ENCODE data around the gene METTL15. TPM values are rescaled to one million over a fixed set of nuclear protein-coding genes. Genes with fewer than 3 reads are reported as not detected.

The METTL15 gene
- polyA plus RNA-seq, 2 of the 4 experiments (the other 2 are of a cell fraction), result 9.5 to 23.5 TPM

DNA sequence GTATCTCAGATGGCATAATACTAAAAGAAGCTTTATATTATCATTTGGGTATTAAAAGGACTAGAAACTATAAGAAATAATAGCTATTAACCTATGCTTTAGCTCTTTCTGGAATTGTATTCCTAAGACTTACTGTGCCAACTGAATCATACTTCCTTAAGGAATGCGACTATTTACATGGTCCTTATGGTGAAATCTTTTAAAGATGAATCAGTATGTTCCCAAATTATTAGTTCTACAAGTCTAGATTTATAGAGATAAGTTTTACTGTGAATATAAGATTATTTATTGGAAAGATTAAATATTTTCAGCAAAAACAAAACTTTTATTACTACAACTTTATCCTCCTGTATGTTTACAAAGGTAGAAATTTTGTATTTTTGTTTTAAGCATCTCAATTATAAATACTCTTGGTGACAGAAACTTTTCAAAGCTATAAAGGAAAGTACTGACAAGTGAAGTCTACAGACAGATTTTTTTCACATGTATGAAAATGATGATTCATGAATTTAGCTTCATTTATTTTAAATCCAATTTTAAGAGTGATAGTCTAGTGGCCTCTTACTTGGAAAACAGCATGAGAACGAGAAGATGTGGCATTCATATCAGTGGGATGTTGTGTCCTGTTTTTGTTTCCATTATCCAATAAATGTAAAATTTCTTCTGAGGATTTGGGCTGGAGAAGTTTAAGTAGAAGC is 18.0 kb upstream of the METTL15 start:
- FAIRE-seq, result peak; percentile 88
- ATAC-seq, result peak in 1 of 2 experiments; percentile 74; a peak in 4 of 6 replicates
- ChIA-PET POLR2A (interaction anchor here (0.9 kb wide), 1 partner anchor 18 kb away, joined by 4 read pairs; no protein-coding TSS in a partner anchor), CTCF (interaction anchor here (1.1 to 1.6 kb wide), 4 partner anchors 14 to 388 kb away, joined by 3 to 5 read pairs (median 4); no protein-coding TSS in a partner anchor)
- peaks cover 35% of the 10 kb centered on the region for H3K4me1 ChIP-seq
- 43% methylated on average over 2 of the region's 2 CpGs for WGBS (ENCODE audit: missing lambda C conversion rate)
- H3K9me3 ChIP-seq, result no peaks in the 10 kb centered on the region
- no peak overlapping the region for H3K4me3 ChIP-seq
- no peak for DNase-seq (ENCODE audit: low read depth in 1 of 2, low spot score in 1 of 2)
- TF ChIP-seq HOXA7 (CRISPR knock-in tag; IDR thresholded peaks at IDR 0.05) (no peak), NFE2L2 (conservative IDR thresholded peaks at IDR 0.05; ENCODE audit: low read length) (no peak), HOXB5 (CRISPR knock-in tag; IDR thresholded peaks at IDR 0.05) (no peak), EP300 (IDR thresholded peaks at IDR 0.05) (no peak), CEBPB (IDR thresholded peaks at IDR 0.05) (peak in 1 of 2 experiments; percentile 16; a peak in 1 of 4 replicates), BHLHE40 (IDR thresholded peaks at IDR 0.05; ENCODE audit: low read depth, low read length) (no peak), RFX5 (IDR thresholded peaks at IDR 0.05) (no peak), GATA3 (IDR thresholded peaks at IDR 0.05; ENCODE audit: borderline replicate concordance) (peak; percentile 57; the same call in 1 of the 2 replicates), HEYL (CRISPR knock-in tag; IDR thresholded peaks at IDR 0.05) (no peak), MAFK (IDR thresholded peaks at IDR 0.05; ENCODE audit: partially characterized antibody) (peak; percentile 85), TP53 (CRISPR knock-in tag; IDR thresholded peaks at IDR 0.05) (no peak), FOSL2 (IDR thresholded peaks at IDR 0.05) (0 out of 2 replicates have a peak, but pooled peaks have one; percentile 24), FOSL2 (CRISPR knock-in tag; IDR thresholded peaks at IDR 0.05) (peak; percentile 57), TFCP2L1 (CRISPR knock-in tag; IDR thresholded peaks at IDR 0.05) (no peak), SMC3 (IDR thresholded peaks at IDR 0.05) (no peak), RNF2 (IDR thresholded peaks at IDR 0.05; ENCODE audit: borderline replicate concordance, low read depth) (no peak), CHD2 (IDR thresholded peaks at IDR 0.05; ENCODE audit: low read length, partially characterized antibody) (no peak), MYC (IDR thresholded peaks at IDR 0.05; ENCODE audit: borderline replicate concordance, low read length) (no peak), CBX8 (IDR thresholded peaks at IDR 0.05) (no peak), JUNB (IDR thresholded peaks at IDR 0.05) (peak; percentile 38)
- TF ChIP-seq, protein P1, sequence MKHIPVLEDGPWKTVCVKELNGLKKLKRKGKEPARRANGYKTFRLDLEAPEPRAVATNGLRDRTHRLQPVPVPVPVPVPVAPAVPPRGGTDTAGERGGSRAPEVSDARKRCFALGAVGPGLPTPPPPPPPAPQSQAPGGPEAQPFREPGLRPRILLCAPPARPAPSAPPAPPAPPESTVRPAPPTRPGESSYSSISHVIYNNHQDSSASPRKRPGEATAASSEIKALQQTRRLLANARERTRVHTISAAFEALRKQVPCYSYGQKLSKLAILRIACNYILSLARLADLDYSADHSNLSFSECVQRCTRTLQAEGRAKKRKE (CRISPR knock-in tag; IDR thresholded peaks at IDR 0.05; ENCODE audit: low read depth), result no peak
- TF ChIP-seq, protein P2, sequence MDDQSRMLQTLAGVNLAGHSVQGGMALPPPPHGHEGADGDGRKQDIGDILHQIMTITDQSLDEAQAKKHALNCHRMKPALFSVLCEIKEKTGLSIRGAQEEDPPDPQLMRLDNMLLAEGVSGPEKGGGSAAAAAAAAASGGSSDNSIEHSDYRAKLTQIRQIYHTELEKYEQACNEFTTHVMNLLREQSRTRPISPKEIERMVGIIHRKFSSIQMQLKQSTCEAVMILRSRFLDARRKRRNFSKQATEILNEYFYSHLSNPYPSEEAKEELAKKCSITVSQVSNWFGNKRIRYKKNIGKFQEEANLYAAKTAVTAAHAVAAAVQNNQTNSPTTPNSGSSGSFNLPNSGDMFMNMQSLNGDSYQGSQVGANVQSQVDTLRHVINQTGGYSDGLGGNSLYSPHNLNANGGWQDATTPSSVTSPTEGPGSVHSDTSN (IDR thresholded peaks at IDR 0.05), result no peak
- TF ChIP-seq, protein P3, sequence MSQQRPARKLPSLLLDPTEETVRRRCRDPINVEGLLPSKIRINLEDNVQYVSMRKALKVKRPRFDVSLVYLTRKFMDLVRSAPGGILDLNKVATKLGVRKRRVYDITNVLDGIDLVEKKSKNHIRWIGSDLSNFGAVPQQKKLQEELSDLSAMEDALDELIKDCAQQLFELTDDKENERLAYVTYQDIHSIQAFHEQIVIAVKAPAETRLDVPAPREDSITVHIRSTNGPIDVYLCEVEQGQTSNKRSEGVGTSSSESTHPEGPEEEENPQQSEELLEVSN (IDR thresholded peaks at IDR 0.05; ENCODE audit: borderline replicate concordance, low read depth), result no peak
- peak overlapping the region; percentile 41 for H3K4me2 ChIP-seq
- H3K27ac ChIP-seq, result peak overlapping the region; percentile 49 to 80

DNA sequence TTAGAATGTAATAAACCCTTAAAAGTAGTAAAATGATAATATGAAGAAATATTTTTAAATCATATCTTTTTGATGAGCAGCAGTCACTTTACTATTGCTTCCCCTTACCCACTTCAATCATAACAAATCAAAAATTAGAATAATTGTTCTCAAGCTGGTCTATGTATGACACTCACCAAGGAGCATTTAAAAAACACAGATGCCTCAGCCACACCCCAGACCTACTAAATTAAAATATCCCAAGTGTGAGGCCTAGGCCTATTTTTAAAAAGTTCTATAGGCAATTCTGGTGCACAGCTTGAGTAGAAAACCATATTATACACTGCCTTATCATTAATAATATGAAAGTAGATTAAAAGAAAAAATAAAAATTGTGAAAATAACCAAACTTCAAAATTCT is 15.4 kb upstream of the METTL15 start:
- H3K9me3 ChIP-seq, result no peaks in the 10 kb centered on the region
- H3K4me2 ChIP-seq, result no peak overlapping the region
- peaks cover 26% of the 10 kb centered on the region for H3K4me1 ChIP-seq
- TF ChIP-seq MAFK (IDR thresholded peaks at IDR 0.05; ENCODE audit: partially characterized antibody) (no peak), JUNB (IDR thresholded peaks at IDR 0.05) (no peak)
- no peak overlapping the region for H3K4me3 ChIP-seq
- no peak overlapping the region; a peak in 1 of 6 replicates for H3K27ac ChIP-seq
- ATAC-seq (no peak), DNase-seq (ENCODE audit: low read depth in 1 of 2, low spot score in 1 of 2) (no peak), FAIRE-seq (no peak)
- CTCF ChIA-PET, result no interaction called here
- POLR2A ChIA-PET, result no interaction called here
